Type B pancreatic cell (in vitro differentiated cells): ENCODE results near the gene EVI5. TPM values are rescaled to one million over a fixed set of nuclear protein-coding genes. Genes with fewer than 3 reads are reported as not detected.
A peak's percentile ranks its signal among the peaks of the same experiment; 100 is the strongest.
"Not testable (repeated sequence)": the region's sequence is repeated elsewhere in the genome, so short reads cannot be mapped to it uniquely, and the experiment has no call there.

Source experiments
- DNase-seq: peaks from one replicate; pipeline ENCODE4 v3.0.0; 2021; ENCODE audit warnings: mixed read lengths; ENCODE audit not compliant: unreplicated experiment; ENCODE audit errors: extremely low spot score
- H3K27ac Mint-ChIP-seq: 2 replicates; pipeline ENCODE4 v1.8.0; 2021; ENCODE audit warnings: mild to moderate bottlenecking, mixed read lengths
- H3K27me3 Mint-ChIP-seq: 2 replicates; pipeline ENCODE4 v1.8.0; 2021; ENCODE audit warnings: mixed read lengths
- H3K36me3 Mint-ChIP-seq: 2 replicates; pipeline ENCODE4 v1.8.0; 2021; ENCODE audit warnings: mixed read lengths
- H3K4me1 Mint-ChIP-seq: one replicate; pipeline ENCODE4 v1.8.0; 2021; ENCODE audit warnings: mixed read lengths; ENCODE audit not compliant: unreplicated experiment
- H3K4me3 Mint-ChIP-seq: 2 replicates; pipeline ENCODE4 v1.8.0; 2021; ENCODE audit warnings: mild to moderate bottlenecking, mixed read lengths
- H3K9me3 Mint-ChIP-seq: 2 replicates; pipeline ENCODE4 v1.8.0; 2021; ENCODE audit warnings: mixed read lengths
- total RNA-seq: library from RNA; stranded (reverse); gene quantifications from 2 replicates; pipeline ENCODE4 v1.2.1, GENCODE V29; 2021; ENCODE audit warnings: low replicate concordance
- TF ChIP-seq, protein P1 (sequence below): fragments of 200-600 bp; sonication (generic); conservative IDR thresholded peaks from 2 replicates; pipeline ENCODE4 v1.5.0; 2021; ENCODE audit warnings: antibody characterized with exemption, mild to moderate bottlenecking

Gene EVI5
- total RNA-seq, 1 donor from 2014 or later: 29.6 TPM

DNA sequence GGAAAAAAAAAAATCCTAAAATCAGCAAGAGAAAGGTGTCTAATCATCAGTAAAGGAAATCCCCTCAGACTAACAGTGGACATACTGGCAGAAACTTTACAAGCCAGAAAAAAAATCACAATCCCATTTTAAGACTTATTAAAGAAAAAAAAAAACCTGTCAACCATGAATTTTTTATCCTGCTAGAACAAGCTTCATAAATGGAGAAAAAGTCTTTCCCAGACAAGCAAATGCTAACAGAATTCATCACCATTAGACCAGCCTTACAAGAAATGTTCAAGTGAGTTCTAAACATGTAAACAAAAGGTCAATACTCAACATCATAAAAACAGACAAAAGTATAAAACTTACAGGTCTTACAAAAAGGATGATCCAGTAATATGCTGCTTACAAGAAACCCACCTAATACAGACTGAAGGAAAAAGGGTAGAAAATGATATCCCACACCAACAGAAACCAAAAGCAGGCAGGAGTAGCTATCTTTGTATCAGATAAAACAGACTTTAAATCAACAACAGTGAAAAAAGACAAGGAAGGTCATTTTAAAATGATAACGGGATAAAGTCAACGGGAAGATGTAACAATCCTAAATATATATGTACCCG, 129.6 kb downstream of the EVI5 start:
- Mint-ChIP-seq H3K27me3 (no peaks in the 10 kb centered on the region), H3K27ac (no peak overlapping the region), H3K4me1 (no peaks in the 10 kb centered on the region), H3K36me3 (peaks cover 57% of the 10 kb centered on the region), H3K9me3 (peaks cover 33% of the 10 kb centered on the region), H3K4me3 (no peak overlapping the region)
- TF ChIP-seq, protein P1, sequence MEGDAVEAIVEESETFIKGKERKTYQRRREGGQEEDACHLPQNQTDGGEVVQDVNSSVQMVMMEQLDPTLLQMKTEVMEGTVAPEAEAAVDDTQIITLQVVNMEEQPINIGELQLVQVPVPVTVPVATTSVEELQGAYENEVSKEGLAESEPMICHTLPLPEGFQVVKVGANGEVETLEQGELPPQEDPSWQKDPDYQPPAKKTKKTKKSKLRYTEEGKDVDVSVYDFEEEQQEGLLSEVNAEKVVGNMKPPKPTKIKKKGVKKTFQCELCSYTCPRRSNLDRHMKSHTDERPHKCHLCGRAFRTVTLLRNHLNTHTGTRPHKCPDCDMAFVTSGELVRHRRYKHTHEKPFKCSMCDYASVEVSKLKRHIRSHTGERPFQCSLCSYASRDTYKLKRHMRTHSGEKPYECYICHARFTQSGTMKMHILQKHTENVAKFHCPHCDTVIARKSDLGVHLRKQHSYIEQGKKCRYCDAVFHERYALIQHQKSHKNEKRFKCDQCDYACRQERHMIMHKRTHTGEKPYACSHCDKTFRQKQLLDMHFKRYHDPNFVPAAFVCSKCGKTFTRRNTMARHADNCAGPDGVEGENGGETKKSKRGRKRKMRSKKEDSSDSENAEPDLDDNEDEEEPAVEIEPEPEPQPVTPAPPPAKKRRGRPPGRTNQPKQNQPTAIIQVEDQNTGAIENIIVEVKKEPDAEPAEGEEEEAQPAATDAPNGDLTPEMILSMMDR: no peak
- DNase-seq: no peak

DNA sequence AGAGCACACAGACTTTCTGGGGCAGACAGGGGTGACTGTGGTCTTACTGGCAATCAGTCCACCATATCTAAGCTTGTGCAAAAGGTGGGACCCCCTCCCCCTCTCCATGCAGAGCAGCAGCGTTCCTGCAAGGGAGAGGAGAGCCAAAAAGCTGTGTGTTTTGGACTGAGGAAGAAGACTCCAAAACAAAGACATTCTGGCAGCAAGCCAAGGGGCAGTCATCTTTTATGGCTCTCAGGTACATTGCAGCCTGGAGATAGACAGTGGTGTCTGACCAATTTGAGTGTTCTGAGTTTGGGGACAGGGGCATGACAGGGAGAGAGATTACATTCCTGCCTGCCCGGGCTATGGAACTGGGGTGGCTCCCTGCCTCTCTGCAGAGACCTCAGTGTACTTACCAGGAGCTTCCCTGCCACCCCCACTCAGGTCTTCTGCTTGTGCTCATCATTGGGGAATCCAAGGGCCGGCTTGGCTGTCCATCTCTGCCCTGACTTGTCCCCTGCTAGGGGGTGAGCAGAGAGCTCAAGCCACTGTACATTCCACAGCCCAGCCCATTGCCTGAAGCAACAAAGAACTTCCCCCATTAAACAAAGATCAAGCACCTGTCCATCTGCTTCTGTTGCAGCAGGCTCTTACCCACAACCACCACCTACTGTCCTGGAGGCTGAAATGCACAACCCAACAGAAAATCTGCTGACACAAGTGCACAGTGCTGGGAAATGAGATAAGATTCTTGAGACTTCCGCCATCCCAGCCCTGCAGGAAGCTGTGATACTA, 131.1 kb downstream of the EVI5 start:
- peaks cover 24% of the 10 kb centered on the region for H3K9me3 Mint-ChIP-seq
- H3K36me3 Mint-ChIP-seq: peaks cover 47% of the 10 kb centered on the region
- no peak overlapping the region for H3K27ac Mint-ChIP-seq
- no peaks in the 10 kb centered on the region for H3K27me3 Mint-ChIP-seq
- no peaks in the 10 kb centered on the region for H3K4me1 Mint-ChIP-seq
- TF ChIP-seq, protein P1: no peak
- DNase-seq: no peak
- no peak overlapping the region for H3K4me3 Mint-ChIP-seq

DNA sequence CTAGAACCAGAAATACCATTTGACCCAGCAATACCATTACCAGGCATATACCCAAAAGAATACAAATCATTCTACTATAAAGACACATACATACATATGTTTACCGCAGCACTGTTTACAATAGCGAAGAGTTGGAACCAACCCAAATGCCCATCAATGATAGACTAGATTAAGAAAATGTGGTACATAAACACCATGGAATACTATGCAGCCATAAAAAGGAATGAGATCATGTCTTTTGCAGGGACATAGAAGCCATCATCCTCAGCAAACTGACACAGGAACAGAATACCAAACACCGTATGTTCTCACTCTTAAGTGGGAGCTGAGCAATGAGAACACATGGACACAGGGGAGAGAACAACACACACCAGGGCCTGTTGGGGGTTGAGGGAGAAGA, 144.2 kb downstream of the EVI5 start:
- H3K27me3 Mint-ChIP-seq, H3K36me3 Mint-ChIP-seq, H3K9me3 Mint-ChIP-seq, DNase-seq, H3K4me3 Mint-ChIP-seq, H3K27ac Mint-ChIP-seq, H3K4me1 Mint-ChIP-seq: not testable (repeated sequence)

DNA sequence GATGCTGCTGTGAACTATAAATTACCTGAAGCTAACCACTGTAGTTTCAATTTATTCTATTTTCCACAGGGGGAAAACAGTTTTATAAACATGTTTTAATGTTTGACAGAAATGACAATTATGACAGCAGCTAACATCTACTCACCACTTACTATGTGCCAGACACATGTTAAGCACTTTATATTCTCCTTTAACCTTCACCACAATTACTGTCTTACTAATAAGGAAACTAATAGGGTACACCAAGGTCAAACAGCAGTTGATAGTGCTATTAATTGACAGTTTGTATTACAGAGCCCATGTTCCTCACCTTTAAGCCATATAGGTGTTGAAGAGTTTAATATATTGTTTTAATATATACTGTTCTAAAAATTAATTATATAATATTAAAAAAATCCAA, 146.4 kb downstream of the EVI5 start:
- H3K27ac Mint-ChIP-seq: no peak overlapping the region
- TF ChIP-seq, protein P1: no peak

DNA sequence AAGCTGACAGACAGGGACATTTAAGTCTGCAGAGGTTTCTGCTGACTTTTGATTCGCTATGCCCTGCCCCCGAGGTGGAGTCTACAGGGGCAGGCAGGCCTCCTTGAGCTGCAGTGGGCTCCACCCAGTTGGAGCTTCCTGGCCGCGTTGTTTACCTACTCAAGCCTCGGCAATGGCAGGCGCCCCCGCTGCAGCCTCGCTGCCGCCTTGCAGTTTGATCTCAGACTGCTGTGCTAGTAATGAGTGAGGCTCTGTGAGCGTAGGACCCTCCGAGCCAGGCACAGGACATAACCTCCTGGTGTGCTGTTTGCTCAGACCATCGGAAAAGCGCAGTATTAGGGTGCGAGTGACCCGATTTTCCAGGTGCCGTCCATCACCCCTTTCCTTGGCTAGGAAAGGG, 149.7 kb downstream of the EVI5 start:
- not testable (repeated sequence) for DNase-seq, H3K9me3 Mint-ChIP-seq, H3K27ac Mint-ChIP-seq, H3K4me3 Mint-ChIP-seq, H3K27me3 Mint-ChIP-seq, H3K4me1 Mint-ChIP-seq
- peaks cover 31% of the 10 kb centered on the region for H3K36me3 Mint-ChIP-seq

More for the DNA sequence above, 146.4 kb downstream of the EVI5 start:
- DNase-seq: no peak
- Mint-ChIP-seq H3K4me3 (no peak overlapping the region), H3K9me3 (no peaks in the 10 kb centered on the region), H3K36me3 (peaks cover 22% of the 10 kb centered on the region), H3K27me3 (no peaks in the 10 kb centered on the region), H3K4me1 (no peaks in the 10 kb centered on the region)

DNA sequence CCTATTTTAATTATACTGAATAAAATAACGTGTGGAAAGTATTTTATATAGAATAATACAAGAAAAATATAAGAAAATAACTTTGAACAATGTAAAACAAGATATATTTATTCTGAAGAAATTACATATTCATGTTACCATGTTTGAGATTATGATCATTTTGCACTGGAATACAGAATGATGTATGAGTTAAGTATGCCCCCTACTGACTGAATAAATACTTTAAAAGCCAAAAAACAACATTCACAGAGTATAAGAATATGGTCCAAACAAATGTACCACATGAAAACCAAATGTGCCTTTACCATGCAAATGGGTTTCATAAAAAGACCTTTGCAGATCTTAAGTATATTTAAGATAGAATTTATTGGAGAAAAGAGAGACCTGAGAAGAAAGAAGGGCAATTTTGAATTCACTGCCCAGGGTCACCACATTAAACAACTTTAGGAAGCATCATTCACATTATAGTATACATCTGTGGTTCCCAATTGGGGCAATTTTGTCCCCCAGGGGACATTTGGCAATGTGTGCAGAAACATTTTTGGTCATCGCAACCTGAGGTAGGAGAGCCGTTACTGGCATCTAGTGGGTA, 161.6 kb downstream of the EVI5 start:
- Mint-ChIP-seq H3K4me1 (no peaks in the 10 kb centered on the region), H3K27ac (no peak overlapping the region), H3K9me3 (no peaks in the 10 kb centered on the region), H3K36me3 (peaks cover 22% of the 10 kb centered on the region), H3K27me3 (no peaks in the 10 kb centered on the region), H3K4me3 (no peak overlapping the region)
- no peak for DNase-seq
- TF ChIP-seq, protein P1: peak; percentile 69
